Jurkat, Clone E6-1 (cell line): ENCODE data around the gene RUNX1.
"Not testable (repeated sequence)": the region's sequence is repeated elsewhere in the genome, so short reads cannot be mapped to it uniquely, and the experiment has no call there.

ENCODE experiments used
- DNase-seq: peaks from one replicate; pipeline ENCODE4 v3.0.0-alpha.2; 2011; ENCODE audit warnings: low read depth, low spot score
- H3K4me3 ChIP-seq: 2 replicates; pipeline ENCODE4 v1.5.1; 2011; ENCODE audit warnings: mild to moderate bottlenecking, low read length, control low read depth, moderate library complexity

RUNX1 gene

GRCh38 chr21:34815831-34816705, 233.0 kb downstream of the RUNX1 start:
- H3K4me3 ChIP-seq: no peak overlapping the region
- no peak for DNase-seq

GRCh38 chr21:34814529-34814951, 234.6 kb downstream of the RUNX1 start:
- no peak for DNase-seq
- H3K4me3 ChIP-seq: no peak overlapping the region

- DNase-seq: no peak
- H3K4me3 ChIP-seq: no peak overlapping the region
Measured at GRCh38 chr21:34813266-34813894, 235.7 kb downstream of the RUNX1 start.

GRCh38 chr21:34812504-34813265, 236.4 kb downstream of the RUNX1 start:
- H3K4me3 ChIP-seq: no peak overlapping the region
- DNase-seq: no peak

GRCh38 chr21:34811368-34811767, 237.7 kb downstream of the RUNX1 start:
- DNase-seq: no peak
- no peak overlapping the region for H3K4me3 ChIP-seq

GRCh38 chr21:34810786-34811185, 238.3 kb downstream of the RUNX1 start:
- no peak overlapping the region for H3K4me3 ChIP-seq
- DNase-seq: no peak

GRCh38 chr21:34809822-34810221, 239.3 kb downstream of the RUNX1 start:
- DNase-seq: no peak
- no peak overlapping the region for H3K4me3 ChIP-seq

GRCh38 chr21:34808569-34809204, 240.4 kb downstream of the RUNX1 start:
- no peak for DNase-seq
- no peak overlapping the region for H3K4me3 ChIP-seq

GRCh38 chr21:34807881-34808568, 241.1 kb downstream of the RUNX1 start:
- DNase-seq: peak; percentile 90
- no peak overlapping the region for H3K4me3 ChIP-seq

- no peak for DNase-seq
- no peak overlapping the region for H3K4me3 ChIP-seq
Measured at GRCh38 chr21:34807146-34807880, 241.8 kb downstream of the RUNX1 start.

GRCh38 chr21:34806423-34806822, 242.7 kb downstream of the RUNX1 start:
- H3K4me3 ChIP-seq: no peak overlapping the region
- DNase-seq: no peak

GRCh38 chr21:34805157-34805556, 243.9 kb downstream of the RUNX1 start:
- DNase-seq: no peak
- H3K4me3 ChIP-seq: no peak overlapping the region

- not testable (repeated sequence) for H3K4me3 ChIP-seq, DNase-seq
Measured at GRCh38 chr21:34804584-34804983, 244.5 kb downstream of the RUNX1 start.

GRCh38 chr21:34803782-34804370, 245.2 kb downstream of the RUNX1 start:
- H3K4me3 ChIP-seq: no peak overlapping the region
- no peak for DNase-seq

GRCh38 chr21:34802180-34802899, 246.8 kb downstream of the RUNX1 start:
- no peak for DNase-seq
- H3K4me3 ChIP-seq: no peak overlapping the region

GRCh38 chr21:34801519-34802132, 247.5 kb downstream of the RUNX1 start:
- no peak for DNase-seq

More at GRCh38 chr21:34801519-34802132, 247.5 kb downstream of the RUNX1 start:
- no peak overlapping the region for H3K4me3 ChIP-seq
